IMR-90 (cell line): ENCODE measurements around the gene HECTD1. TPM values are rescaled to one million over a fixed set of nuclear protein-coding genes. Genes with fewer than 3 reads are reported as not detected.

Source experiments
- ATAC-seq: fragments of 200-7000 bp; cut with Tn5 transposase; 2 replicates; pipeline ENCODE4 v1.9.1; 2020; ENCODE audit warnings: low read depth, mild to moderate bottlenecking, moderate library complexity
- BruUV-seq: library from RNA; stranded (reverse); fragments of 400-500 nt; replicated peaks from 2 replicates; lab custom pipeline; 2021; lab: Mats Ljungman, UMichigan
- CTCF ChIA-PET: fragments of 300-600 bp; formaldehyde crosslinking; extraction: SDS; loops from one replicate; lab custom pipeline; 2021; ENCODE audit warnings: antibody characterized with exemption; lab: Yijun Ruan, JAX
- POLR2A ChIA-PET: fragments of 300-600 bp; sonication (Branson Sonifier 250); formaldehyde crosslinking; loops from one replicate; lab custom pipeline; 2022; ENCODE audit warnings: antibody characterized with exemption; ENCODE audit not compliant: unreplicated experiment; lab: Charles Lee
- DNase-seq: peaks from one replicate; pipeline ENCODE4 v3.0.0; 2013
- H2AFZ ChIP-seq: replicated peaks from 2 replicates; pipeline ENCODE3; 2013; ENCODE audit warnings: low read length, mild to moderate bottlenecking; ENCODE audit not compliant: poor library complexity
- H2AK5ac ChIP-seq: 2 replicates; pipeline ENCODE4 v1.6.1; 2013; ENCODE audit warnings: low read depth, low read length, inconsistent platforms
- H2AK9ac ChIP-seq: replicated peaks from 2 replicates; pipeline ENCODE3; 2013; ENCODE audit warnings: mild to moderate bottlenecking, low read depth, low read length, moderate library complexity; ENCODE audit not compliant: poor library complexity
- H2BK120ac ChIP-seq: 2 replicates; pipeline ENCODE4 v1.6.1; 2013; ENCODE audit warnings: low read depth, low read length, inconsistent platforms
- H2BK15ac ChIP-seq: 3 replicates; pipeline ENCODE4 v1.6.1; 2013; ENCODE audit warnings: low read depth, low read length, inconsistent platforms
- H2BK20ac ChIP-seq: 2 replicates; pipeline ENCODE4 v1.6.1; 2013; ENCODE audit warnings: low read depth, mild to moderate bottlenecking, inconsistent platforms, low read length, moderate library complexity
- H2BK5ac ChIP-seq: 2 replicates; pipeline ENCODE4 v1.6.1; 2013; ENCODE audit warnings: mild to moderate bottlenecking, low read depth, low read length, inconsistent platforms; ENCODE audit not compliant: poor library complexity, severe bottlenecking
- H3K14ac ChIP-seq: replicated peaks from 2 replicates; pipeline ENCODE4 v1.6.1; 2013; ENCODE audit warnings: low read depth, low read length, inconsistent platforms
- H3K18ac ChIP-seq: 2 replicates; pipeline ENCODE4 v1.6.1; 2013; ENCODE audit warnings: low read depth, low read length, control low read depth
- H3K23ac ChIP-seq: 2 replicates; pipeline ENCODE4 v1.6.1; 2013; ENCODE audit warnings: low read depth, low read length, inconsistent platforms
- H3K27ac ChIP-seq: 2 replicates; pipeline ENCODE4 v1.5.1; 2013; ENCODE audit warnings: mild to moderate bottlenecking, control low read depth, low read length; ENCODE audit not compliant: insufficient read depth
- H3K27me3 ChIP-seq: 2 replicates; pipeline ENCODE4 v1.6.1; 2013; ENCODE audit warnings: low read length; ENCODE audit not compliant: control insufficient read depth, insufficient read depth
- H3K36me3 ChIP-seq: 2 replicates; pipeline ENCODE4 v1.6.1; 2013; ENCODE audit warnings: low read length, mixed read lengths; ENCODE audit not compliant: control insufficient read depth, insufficient read depth
- H3K4ac ChIP-seq: 2 replicates; pipeline ENCODE4 v1.6.1; 2013; ENCODE audit warnings: low read depth, low read length, inconsistent platforms
- H3K4me1 ChIP-seq: 2 replicates; pipeline ENCODE4 v1.6.1; 2013; ENCODE audit warnings: low read length, mixed read lengths; ENCODE audit not compliant: control insufficient read depth, insufficient read depth
- H3K4me2 ChIP-seq: 2 replicates; pipeline ENCODE4 v1.6.1; 2013; ENCODE audit warnings: low read depth, mild to moderate bottlenecking, control low read depth, low read length, moderate library complexity
- H3K4me3 ChIP-seq: 2 replicates; pipeline ENCODE4 v1.5.1; 2013; ENCODE audit warnings: low read depth, mild to moderate bottlenecking, control low read depth, low read length, moderate library complexity; ENCODE audit not compliant: insufficient read depth
- H3K56ac ChIP-seq: 2 replicates; pipeline ENCODE4 v1.6.1; 2013; ENCODE audit warnings: low read length, inconsistent platforms; ENCODE audit not compliant: insufficient read depth; ENCODE audit errors: extremely low read depth
- H3K79me1 ChIP-seq, 2 experiments: 2 replicates each; pipeline ENCODE4 v1.6.1; 2013; ENCODE audit warnings: low read length in 2 of 2, inconsistent platforms in 1 of 2, low read depth in 1 of 2
- H3K9ac ChIP-seq: 2 replicates; pipeline ENCODE4 v1.6.1; 2013; ENCODE audit warnings: low read depth, low read length, control low read depth
- H3K9me1 ChIP-seq: 2 replicates; pipeline ENCODE4 v1.6.1; 2013; ENCODE audit warnings: low read length, inconsistent platforms; ENCODE audit not compliant: insufficient read depth
- H3K9me3 ChIP-seq: 2 replicates; pipeline ENCODE4 v1.6.1; 2013; ENCODE audit warnings: low read length; ENCODE audit not compliant: control insufficient read depth, insufficient read depth
- H4K20me1 ChIP-seq: 2 replicates; pipeline ENCODE4 v1.6.1; 2013; ENCODE audit warnings: low read length, inconsistent platforms; ENCODE audit not compliant: insufficient read depth
- H4K5ac ChIP-seq: 2 replicates; pipeline ENCODE4 v1.6.1; 2013; ENCODE audit warnings: mild to moderate bottlenecking, low read depth, low read length, control low read depth
- H4K8ac ChIP-seq, 2 experiments: 2 replicates each; pipeline ENCODE4 v1.6.1; 2013; ENCODE audit warnings: low read depth in 2 of 2, low read length in 2 of 2, control low read depth in 1 of 2, inconsistent platforms in 1 of 2
- H4K91ac ChIP-seq: 2 replicates; pipeline ENCODE4 v1.6.1; 2013; ENCODE audit warnings: low read depth, low read length, inconsistent platforms; ENCODE audit not compliant: insufficient read depth
- BHLHE40 ChIP-seq: fragments of 150-350 bp; IDR thresholded peaks from 2 replicates; pipeline ENCODE4 v1.6.1; 2016; ENCODE audit warnings: mild to moderate bottlenecking, low read depth, low read length
- CEBPB ChIP-seq: IDR thresholded peaks from 2 replicates; pipeline ENCODE4 v1.6.1; 2012; ENCODE audit warnings: low read depth, low read length, improper control_type of control experiment
- CHD1 ChIP-seq: IDR thresholded peaks from 2 replicates; pipeline ENCODE4 v1.6.1; 2012; ENCODE audit warnings: low read depth, low read length, improper control_type of control experiment
- FOS ChIP-seq: fragments of 150-350 bp; IDR thresholded peaks from 2 replicates; pipeline ENCODE4 v1.6.1; 2016; ENCODE audit warnings: low read depth, low read length
- MAFK ChIP-seq: IDR thresholded peaks from 2 replicates; pipeline ENCODE4 v1.6.1; 2012; ENCODE audit warnings: low read depth, low read length, improper control_type of control experiment
- MAZ ChIP-seq: IDR thresholded peaks from 2 replicates; pipeline ENCODE4 v1.6.1; 2012; ENCODE audit warnings: low read depth, mild to moderate bottlenecking, low read length, improper control_type of control experiment, moderate library complexity, borderline replicate concordance
- MXI1 ChIP-seq: IDR thresholded peaks from 2 replicates; pipeline ENCODE4 v1.6.1; 2012; ENCODE audit warnings: low read depth, mild to moderate bottlenecking, low read length, moderate library complexity, borderline replicate concordance
- NFE2L2 ChIP-seq: fragments of 150-350 bp; IDR thresholded peaks from 2 replicates; pipeline ENCODE4 v1.6.1; 2016; ENCODE audit warnings: low read depth, mild to moderate bottlenecking, low read length
- POLR2A ChIP-seq: IDR thresholded peaks from 2 replicates; pipeline ENCODE4 v1.6.1; 2012; ENCODE audit warnings: mild to moderate bottlenecking, low read depth, low read length
- RAD21 ChIP-seq: IDR thresholded peaks from 2 replicates; pipeline ENCODE4 v1.6.1; 2012; ENCODE audit warnings: low read length, improper control_type of control experiment
- RCOR1 ChIP-seq: IDR thresholded peaks from 2 replicates; pipeline ENCODE4 v1.6.1; 2012; ENCODE audit warnings: mild to moderate bottlenecking, low read length, improper control_type of control experiment; ENCODE audit not compliant: insufficient replicate concordance
- RFX5 ChIP-seq: IDR thresholded peaks from 2 replicates; pipeline ENCODE4 v1.8.0; 2012; ENCODE audit warnings: low read depth, mild to moderate bottlenecking, low read length, moderate library complexity
- SMC3 ChIP-seq: fragments of 150-350 bp; IDR thresholded peaks from 2 replicates; pipeline ENCODE4 v1.6.1; 2016; ENCODE audit warnings: low read depth, mild to moderate bottlenecking, antibody characterized with exemption, low read length, moderate library complexity
- WGBS, 2 experiments: methylation state at CpG; one replicate each; pipeline versions ENCODE4 v1.1.5 to v1.1.7; 2013; ENCODE audit warnings: missing lambda C conversion rate in 2 of 2; ENCODE audit not compliant: insufficient read length in 1 of 2; ENCODE audit errors: extremely low coverage in 2 of 2; 5-methylcytosine and 5-hydroxymethylcytosine counted together
- dilution Hi-C: fragments of 300-500 bp; cut with HindIII; formaldehyde crosslinking; loops from one replicate; pipeline ENCODE4 v1.14.3; 2018; ENCODE audit warnings: low sequenced_read_pairs; ENCODE audit not compliant: unreplicated experiment
- in situ Hi-C: fragments of 300-500 bp; cut with MboI; formaldehyde crosslinking; loops from 3 replicates; pipeline ENCODE4 v1.14.3; 2019; ENCODE audit warnings: low sequenced_read_pairs, inconsistent platforms, mixed read lengths
- intact Hi-C: fragments of 100-400 bp; cut with micrococcal nuclease; formaldehyde crosslinking; loops from 2 replicates; pipeline ENCODE4 v1.10.0; 2022
- polyA plus RNA-seq, 3 experiments: library from polyadenylated mRNA; depleted of rRNA; stranded (reverse); fragments of >200 nt; gene quantifications; 2 replicates each; pipeline ENCODE4 v1.2.3, GENCODE V29; 2012; ENCODE audit warnings: low replicate concordance in 1 of 3
- total RNA-seq: library from RNA; depleted of rRNA; stranded (reverse); fragments of >200 nt; gene quantifications from 2 replicates; pipeline ENCODE4 v1.2.3, GENCODE V29; 2012
- TF ChIP-seq, protein P1 (sequence below): fragments of 150-350 bp; IDR thresholded peaks from 2 replicates; pipeline ENCODE4 v1.6.1; 2016; ENCODE audit warnings: low read depth, mild to moderate bottlenecking, low read length, moderate library complexity, borderline replicate concordance
- TF ChIP-seq, protein P2 (sequence below): fragments of 150-350 bp; IDR thresholded peaks from 2 replicates; pipeline ENCODE4 v1.6.1; 2017; ENCODE audit warnings: mild to moderate bottlenecking, antibody characterized with exemption, low read length, low read depth
- TF ChIP-seq, protein P3 (sequence below): conservative IDR thresholded peaks from 2 replicates; pipeline ENCODE4 v1.5.1; 2012; ENCODE audit warnings: mild to moderate bottlenecking, low read depth, low read length, improper control_type of control experiment

The HECTD1 gene
- total and polyA plus RNA-seq, 2 of the 4 experiments (the other 2 are of a cell fraction) = 48.5 to 228 TPM

DNA sequence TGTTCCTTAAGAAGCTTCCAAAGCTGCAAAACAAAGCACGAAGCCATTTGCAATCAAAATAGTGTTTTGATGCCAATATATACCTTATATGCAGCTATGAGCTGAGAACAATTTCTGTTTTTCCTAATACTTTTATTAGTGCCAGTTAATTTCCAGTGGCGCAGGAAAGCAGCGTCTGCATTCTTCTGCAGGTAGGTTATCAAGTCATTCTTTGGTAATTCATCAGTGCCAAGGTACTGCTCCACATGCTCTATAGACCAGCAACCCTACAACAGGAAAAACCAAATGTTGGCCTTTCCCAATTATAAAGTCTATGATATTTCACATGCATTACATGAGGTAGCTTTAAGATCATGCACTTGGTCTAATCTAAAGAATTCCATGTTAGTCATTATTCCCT, 93.8 kb downstream of the HECTD1 start:
- Histone ChIP-seq H3K9me3 (no peaks in the 10 kb centered on the region), H2BK120ac (no peak overlapping the region), H4K20me1 (no peaks in the 10 kb centered on the region), H3K27me3 (no peaks in the 10 kb centered on the region), H2BK20ac (no peak overlapping the region), H3K4me1 (no peaks in the 10 kb centered on the region), H2AFZ (no peak overlapping the region), H3K4me2 (no peak overlapping the region), H4K8ac (no peak overlapping the region), H3K9me1 (0 out of 2 replicates have a peak, but pooled peaks cover 3% of the 10 kb centered on the region), H3K36me3 (peaks cover 45% of the 10 kb centered on the region), H3K27ac (no peak overlapping the region), H3K14ac (no peak overlapping the region), H3K79me1 (peaks cover 15 to 20% of the 10 kb centered on the region in 2 experiments; a peak in 3 of 4 replicates), H2BK15ac (no peak overlapping the region), H3K56ac (no peak overlapping the region), H4K91ac (no peak overlapping the region), H3K4ac (no peak overlapping the region), H2BK5ac (no peak overlapping the region), H4K5ac (no peak overlapping the region), H3K9ac (no peak overlapping the region), H3K23ac (no peak overlapping the region), H2AK9ac (no peak overlapping the region), H3K4me3 (no peak overlapping the region), H2AK5ac (no peak overlapping the region), H3K18ac (no peak overlapping the region)
- ATAC-seq (no peak), DNase-seq (no peak)
- intact Hi-C loops = no loop called here
- WGBS, 2 experiments = no CpG with 5 or more reads among the region's 3 CpGs
- dilution Hi-C loops = no loop called here
- POLR2A ChIA-PET = no interaction called here
- CTCF ChIA-PET = no interaction called here
- TF ChIP-seq MAZ (no peak), RAD21 (no peak), MAFK (no peak), NFE2L2 (no peak), FOS (no peak), CHD1 (no peak), SMC3 (no peak), MXI1 (no peak), RCOR1 (no peak), POLR2A (no peak), CEBPB (no peak), RFX5 (no peak), BHLHE40 (no peak)
- TF ChIP-seq, protein P1, sequence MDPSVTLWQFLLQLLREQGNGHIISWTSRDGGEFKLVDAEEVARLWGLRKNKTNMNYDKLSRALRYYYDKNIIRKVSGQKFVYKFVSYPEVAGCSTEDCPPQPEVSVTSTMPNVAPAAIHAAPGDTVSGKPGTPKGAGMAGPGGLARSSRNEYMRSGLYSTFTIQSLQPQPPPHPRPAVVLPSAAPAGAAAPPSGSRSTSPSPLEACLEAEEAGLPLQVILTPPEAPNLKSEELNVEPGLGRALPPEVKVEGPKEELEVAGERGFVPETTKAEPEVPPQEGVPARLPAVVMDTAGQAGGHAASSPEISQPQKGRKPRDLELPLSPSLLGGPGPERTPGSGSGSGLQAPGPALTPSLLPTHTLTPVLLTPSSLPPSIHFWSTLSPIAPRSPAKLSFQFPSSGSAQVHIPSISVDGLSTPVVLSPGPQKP = no peak
- TF ChIP-seq, protein P2, sequence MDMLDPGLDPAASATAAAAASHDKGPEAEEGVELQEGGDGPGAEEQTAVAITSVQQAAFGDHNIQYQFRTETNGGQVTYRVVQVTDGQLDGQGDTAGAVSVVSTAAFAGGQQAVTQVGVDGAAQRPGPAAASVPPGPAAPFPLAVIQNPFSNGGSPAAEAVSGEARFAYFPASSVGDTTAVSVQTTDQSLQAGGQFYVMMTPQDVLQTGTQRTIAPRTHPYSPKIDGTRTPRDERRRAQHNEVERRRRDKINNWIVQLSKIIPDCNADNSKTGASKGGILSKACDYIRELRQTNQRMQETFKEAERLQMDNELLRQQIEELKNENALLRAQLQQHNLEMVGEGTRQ = no peak
- TF ChIP-seq, protein P3, sequence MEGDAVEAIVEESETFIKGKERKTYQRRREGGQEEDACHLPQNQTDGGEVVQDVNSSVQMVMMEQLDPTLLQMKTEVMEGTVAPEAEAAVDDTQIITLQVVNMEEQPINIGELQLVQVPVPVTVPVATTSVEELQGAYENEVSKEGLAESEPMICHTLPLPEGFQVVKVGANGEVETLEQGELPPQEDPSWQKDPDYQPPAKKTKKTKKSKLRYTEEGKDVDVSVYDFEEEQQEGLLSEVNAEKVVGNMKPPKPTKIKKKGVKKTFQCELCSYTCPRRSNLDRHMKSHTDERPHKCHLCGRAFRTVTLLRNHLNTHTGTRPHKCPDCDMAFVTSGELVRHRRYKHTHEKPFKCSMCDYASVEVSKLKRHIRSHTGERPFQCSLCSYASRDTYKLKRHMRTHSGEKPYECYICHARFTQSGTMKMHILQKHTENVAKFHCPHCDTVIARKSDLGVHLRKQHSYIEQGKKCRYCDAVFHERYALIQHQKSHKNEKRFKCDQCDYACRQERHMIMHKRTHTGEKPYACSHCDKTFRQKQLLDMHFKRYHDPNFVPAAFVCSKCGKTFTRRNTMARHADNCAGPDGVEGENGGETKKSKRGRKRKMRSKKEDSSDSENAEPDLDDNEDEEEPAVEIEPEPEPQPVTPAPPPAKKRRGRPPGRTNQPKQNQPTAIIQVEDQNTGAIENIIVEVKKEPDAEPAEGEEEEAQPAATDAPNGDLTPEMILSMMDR = no peak
- BruUV-seq = no TSS peak
- in situ Hi-C loops = no loop called here
